HepG2 (cell line): Measurements from ENCODE around the gene HIVEP2. TPM values are rescaled to one million over a fixed set of nuclear protein-coding genes. Genes with fewer than 3 reads are reported as not detected.
A peak's percentile ranks its signal among the peaks of the same experiment; 100 is the strongest.

Experiments
- NFE2 ChIP-seq: sonication (generic); formaldehyde crosslinking; IDR thresholded peaks from 2 replicates; pipeline ENCODE4 v1.4.0; 2020; ENCODE audit warnings: missing genetic modification reagents
- RARA ChIP-seq: IDR thresholded peaks from 2 replicates; pipeline ENCODE4 v1.6.1; 2016; ENCODE audit warnings: missing genetic modification reagents, missing compliant biosample characterization
- ZFP90 ChIP-seq: sonication (generic); formaldehyde crosslinking; IDR thresholded peaks from 2 replicates; pipeline ENCODE4 v1.8.0; 2022; ENCODE audit warnings: missing genetic modification reagents, mild to moderate bottlenecking, inconsistent platforms, borderline replicate concordance
- ZNF20 ChIP-seq: sonication (generic); formaldehyde crosslinking; IDR thresholded peaks from 2 replicates; pipeline ENCODE4 v1.4.0; 2020; ENCODE audit warnings: mild to moderate bottlenecking, moderate library complexity, missing genetic modification reagents
- ZNF383 ChIP-seq: sonication (generic); formaldehyde crosslinking; IDR thresholded peaks from 2 replicates; pipeline ENCODE4 v1.4.0; 2020; ENCODE audit warnings: missing genetic modification reagents, mild to moderate bottlenecking, borderline replicate concordance
- polyA plus RNA-seq, 8 experiments: library from polyadenylated mRNA; depleted of rRNA in 3 of 8; stranded (reverse) in 7 of 8; unstranded in 1 of 8; fragments of >200 nt; fragmentation: Illumina TruSeq in 4 of 8; extraction: Trizol in 4 of 8; gene quantifications; 2 replicates each; pipeline versions ENCODE4 v1.2.1 to v1.2.3, GENCODE V29; 2011 to 2016; ENCODE audit warnings: low read depth in 4 of 8, missing spikeins in 1 of 8, mixed read lengths in 1 of 8; ENCODE audit not compliant: insufficient read depth in 1 of 8
- total RNA-seq, 5 experiments: library from RNA; depleted of rRNA; stranded (reverse); fragments of >200 nt; fragmentation: Illumina TruSeq; extraction: Trizol; gene quantifications; 2 replicates each; pipeline ENCODE4 v1.2.3, GENCODE V29; 2016; ENCODE audit warnings: low read depth in 1 of 5
- TF ChIP-seq, protein P1 (sequence below): sonication (generic); formaldehyde crosslinking; IDR thresholded peaks from 2 replicates; pipeline ENCODE4 v1.4.0; 2020; ENCODE audit warnings: missing genetic modification reagents
- TF ChIP-seq, protein P2 (sequence below): sonication (generic); formaldehyde crosslinking; IDR thresholded peaks from 2 replicates; pipeline ENCODE4 v1.4.0; 2020; ENCODE audit warnings: missing genetic modification reagents
- TF ChIP-seq, protein P3 (sequence below), 2 experiments: sonication (generic) in 1 of 2; formaldehyde crosslinking in 1 of 2; IDR thresholded peaks; 2 replicates each; pipeline versions ENCODE4 v1.4.0 to v1.6.1; 2016 to 2020; ENCODE audit warnings: borderline replicate concordance in 1 of 2, low read depth in 1 of 2, mild to moderate bottlenecking in 1 of 2, missing genetic modification reagents in 1 of 2
- TF ChIP-seq, protein P4 (sequence below): sonication (generic); formaldehyde crosslinking; IDR thresholded peaks from 2 replicates; pipeline ENCODE4 v1.9.0; 2021; ENCODE audit warnings: missing genetic modification reagents, mild to moderate bottlenecking, borderline replicate concordance
- TF ChIP-seq, protein P5 (sequence below): sonication (generic); formaldehyde crosslinking; IDR thresholded peaks from 2 replicates; pipeline ENCODE4 v1.8.1; 2022; ENCODE audit warnings: low read depth, mild to moderate bottlenecking, missing genetic modification reagents

HIVEP2 gene
- total and polyA plus RNA-seq, 2 of the 13 experiments (the other 11 are each of a cell fraction or from before 2014, with no cell fraction given) = 3.4 to 12.9 TPM

DNA sequence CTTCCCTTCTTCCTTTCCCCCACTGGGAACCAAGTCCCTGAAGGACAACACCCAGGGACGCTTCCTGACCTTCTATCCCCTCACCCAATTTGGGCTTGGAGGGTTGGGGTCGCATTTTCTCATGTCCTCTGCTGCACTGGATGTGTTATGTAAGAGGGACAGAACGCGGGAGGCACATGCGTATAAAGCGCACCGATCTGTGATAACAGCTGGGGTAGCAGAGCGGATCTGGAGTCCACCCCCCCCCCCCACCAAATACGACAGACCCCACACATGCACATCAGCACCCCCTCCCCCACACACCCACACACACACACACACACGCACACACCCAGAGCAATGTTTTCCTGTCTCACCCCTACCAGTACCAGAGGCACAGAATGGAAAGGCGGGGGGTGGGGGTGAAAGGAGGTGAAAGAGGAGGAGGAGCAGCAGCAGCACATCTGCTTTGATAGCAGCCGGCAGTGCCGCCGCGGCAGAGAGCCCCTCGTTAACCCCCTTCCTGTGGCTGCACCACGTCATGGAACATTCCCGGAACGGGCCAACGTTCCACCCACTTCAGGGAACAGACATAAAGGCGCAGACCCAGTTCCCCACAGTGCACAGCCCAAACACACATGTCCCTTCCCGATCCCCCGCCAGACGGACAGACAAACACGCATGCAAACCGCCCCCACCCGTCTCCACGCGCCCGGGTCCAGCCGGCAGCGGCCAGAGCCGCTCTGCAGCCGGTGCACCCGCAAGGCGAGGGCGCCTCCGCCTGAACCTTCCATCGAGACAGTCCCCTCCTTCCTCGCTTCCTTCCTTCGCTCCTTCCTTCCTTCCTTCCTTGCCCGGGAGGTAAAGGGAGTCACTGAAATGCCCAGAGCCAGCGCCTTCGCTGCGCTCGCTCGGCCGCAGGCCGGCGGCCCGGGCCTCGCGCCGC lies 590 bp downstream of the HIVEP2 start (continued):
- TF ChIP-seq, protein P1, sequence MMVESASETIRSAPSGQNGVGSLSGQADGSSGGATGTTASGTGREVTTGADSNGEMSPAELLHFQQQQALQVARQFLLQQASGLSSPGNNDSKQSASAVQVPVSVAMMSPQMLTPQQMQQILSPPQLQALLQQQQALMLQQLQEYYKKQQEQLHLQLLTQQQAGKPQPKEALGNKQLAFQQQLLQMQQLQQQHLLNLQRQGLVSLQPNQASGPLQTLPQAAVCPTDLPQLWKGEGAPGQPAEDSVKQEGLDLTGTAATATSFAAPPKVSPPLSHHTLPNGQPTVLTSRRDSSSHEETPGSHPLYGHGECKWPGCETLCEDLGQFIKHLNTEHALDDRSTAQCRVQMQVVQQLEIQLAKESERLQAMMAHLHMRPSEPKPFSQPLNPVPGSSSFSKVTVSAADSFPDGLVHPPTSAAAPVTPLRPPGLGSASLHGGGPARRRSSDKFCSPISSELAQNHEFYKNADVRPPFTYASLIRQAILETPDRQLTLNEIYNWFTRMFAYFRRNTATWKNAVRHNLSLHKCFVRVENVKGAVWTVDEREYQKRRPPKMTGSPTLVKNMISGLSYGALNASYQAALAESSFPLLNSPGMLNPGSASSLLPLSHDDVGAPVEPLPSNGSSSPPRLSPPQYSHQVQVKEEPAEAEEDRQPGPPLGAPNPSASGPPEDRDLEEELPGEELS (CRISPR knock-in tag) = peak; percentile 32
- TF ChIP-seq ZFP90 (no peak), ZNF383 (CRISPR knock-in tag) (no peak), NFE2 (no peak), ZNF20 (CRISPR knock-in tag) (0 out of 2 replicates have a peak, but pooled peaks have one; percentile 88), RARA (CRISPR knock-in tag) (no peak; the same call in none of the 2 replicates)
- TF ChIP-seq, protein P2, sequence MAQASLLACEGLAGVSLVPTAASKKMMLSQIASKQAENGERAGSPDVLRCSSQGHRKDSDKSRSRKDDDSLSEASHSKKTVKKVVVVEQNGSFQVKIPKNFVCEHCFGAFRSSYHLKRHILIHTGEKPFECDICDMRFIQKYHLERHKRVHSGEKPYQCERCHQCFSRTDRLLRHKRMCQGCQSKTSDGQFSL (CRISPR knock-in tag) = peak; percentile 55; the same call in 1 of the 2 replicates
- TF ChIP-seq, protein P3, sequence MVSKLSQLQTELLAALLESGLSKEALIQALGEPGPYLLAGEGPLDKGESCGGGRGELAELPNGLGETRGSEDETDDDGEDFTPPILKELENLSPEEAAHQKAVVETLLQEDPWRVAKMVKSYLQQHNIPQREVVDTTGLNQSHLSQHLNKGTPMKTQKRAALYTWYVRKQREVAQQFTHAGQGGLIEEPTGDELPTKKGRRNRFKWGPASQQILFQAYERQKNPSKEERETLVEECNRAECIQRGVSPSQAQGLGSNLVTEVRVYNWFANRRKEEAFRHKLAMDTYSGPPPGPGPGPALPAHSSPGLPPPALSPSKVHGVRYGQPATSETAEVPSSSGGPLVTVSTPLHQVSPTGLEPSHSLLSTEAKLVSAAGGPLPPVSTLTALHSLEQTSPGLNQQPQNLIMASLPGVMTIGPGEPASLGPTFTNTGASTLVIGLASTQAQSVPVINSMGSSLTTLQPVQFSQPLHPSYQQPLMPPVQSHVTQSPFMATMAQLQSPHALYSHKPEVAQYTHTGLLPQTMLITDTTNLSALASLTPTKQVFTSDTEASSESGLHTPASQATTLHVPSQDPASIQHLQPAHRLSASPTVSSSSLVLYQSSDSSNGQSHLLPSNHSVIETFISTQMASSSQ (IDR thresholded peaks at IDR 0.05; ENCODE audit: low read depth) = no peak
- TF ChIP-seq, protein P3 (CRISPR knock-in tag; IDR thresholded peaks at IDR 0.05; ENCODE audit: borderline replicate concordance) = no peak; the same call in 1 of the 2 replicates
- TF ChIP-seq, protein P4, sequence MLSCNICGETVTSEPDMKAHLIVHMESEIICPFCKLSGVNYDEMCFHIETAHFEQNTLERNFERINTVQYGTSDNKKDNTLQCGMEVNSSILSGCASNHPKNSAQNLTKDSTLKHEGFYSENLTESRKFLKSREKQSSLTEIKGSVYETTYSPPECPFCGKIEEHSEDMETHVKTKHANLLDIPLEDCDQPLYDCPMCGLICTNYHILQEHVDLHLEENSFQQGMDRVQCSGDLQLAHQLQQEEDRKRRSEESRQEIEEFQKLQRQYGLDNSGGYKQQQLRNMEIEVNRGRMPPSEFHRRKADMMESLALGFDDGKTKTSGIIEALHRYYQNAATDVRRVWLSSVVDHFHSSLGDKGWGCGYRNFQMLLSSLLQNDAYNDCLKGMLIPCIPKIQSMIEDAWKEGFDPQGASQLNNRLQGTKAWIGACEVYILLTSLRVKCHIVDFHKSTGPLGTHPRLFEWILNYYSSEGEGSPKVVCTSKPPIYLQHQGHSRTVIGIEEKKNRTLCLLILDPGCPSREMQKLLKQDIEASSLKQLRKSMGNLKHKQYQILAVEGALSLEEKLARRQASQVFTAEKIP (CRISPR knock-in tag) = no peak
- TF ChIP-seq, protein P5, sequence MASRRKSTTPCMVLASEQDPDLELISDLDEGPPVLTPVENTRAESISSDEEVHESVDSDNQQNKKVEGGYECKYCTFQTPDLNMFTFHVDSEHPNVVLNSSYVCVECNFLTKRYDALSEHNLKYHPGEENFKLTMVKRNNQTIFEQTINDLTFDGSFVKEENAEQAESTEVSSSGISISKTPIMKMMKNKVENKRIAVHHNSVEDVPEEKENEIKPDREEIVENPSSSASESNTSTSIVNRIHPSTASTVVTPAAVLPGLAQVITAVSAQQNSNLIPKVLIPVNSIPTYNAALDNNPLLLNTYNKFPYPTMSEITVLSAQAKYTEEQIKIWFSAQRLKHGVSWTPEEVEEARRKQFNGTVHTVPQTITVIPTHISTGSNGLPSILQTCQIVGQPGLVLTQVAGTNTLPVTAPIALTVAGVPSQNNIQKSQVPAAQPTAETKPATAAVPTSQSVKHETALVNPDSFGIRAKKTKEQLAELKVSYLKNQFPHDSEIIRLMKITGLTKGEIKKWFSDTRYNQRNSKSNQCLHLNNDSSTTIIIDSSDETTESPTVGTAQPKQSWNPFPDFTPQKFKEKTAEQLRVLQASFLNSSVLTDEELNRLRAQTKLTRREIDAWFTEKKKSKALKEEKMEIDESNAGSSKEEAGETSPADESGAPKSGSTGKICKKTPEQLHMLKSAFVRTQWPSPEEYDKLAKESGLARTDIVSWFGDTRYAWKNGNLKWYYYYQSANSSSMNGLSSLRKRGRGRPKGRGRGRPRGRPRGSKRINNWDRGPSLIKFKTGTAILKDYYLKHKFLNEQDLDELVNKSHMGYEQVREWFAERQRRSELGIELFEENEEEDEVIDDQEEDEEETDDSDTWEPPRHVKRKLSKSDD = peak; percentile 1; the same call in 1 of the 2 replicates
